Esophagus muscularis mucosa (tissue), 3 donors: Measurements from ENCODE around the gene ZG16.

Source experiments
- CTCF ChIP-seq, 3 experiments: fragments of 200-600 bp in 2 of 3; fragments of 450-650 bp in 1 of 3; sonication (generic) in 2 of 3; IDR thresholded peaks; one replicate each; pipeline ENCODE4 v1.5.1; 2017 to 2019; ENCODE audit warnings: antibody characterized with exemption in 3 of 3, mild to moderate bottlenecking in 2 of 3, moderate library complexity in 1 of 3
- EP300 ChIP-seq: sonication (generic); formaldehyde crosslinking; IDR thresholded peaks from one replicate; pipeline ENCODE4 v1.6.1; 2017; ENCODE audit warnings: antibody characterized with exemption

- TF ChIP-seq EP300 = no peak
- TF ChIP-seq CTCF (IDR thresholded peaks at IDR 0.05) = no peak
Observed at GRCh38 chr16:29825145-29826044, 47.3 kb downstream of the ZG16 start.
